SU-DHL-6 (cell line): ENCODE data around the gene CLPTM1L.

ENCODE experiments used
- H2AFZ ChIP-seq: fragments of 200-600 bp; sonication (generic); 2 replicates; pipeline ENCODE4 v1.6.1; 2014; ENCODE audit warnings: low read depth, mild to moderate bottlenecking, moderate library complexity, mixed read lengths, antibody characterized with exemption, low read length; ENCODE audit not compliant: severe bottlenecking
- H3F3A ChIP-seq: fragments of 200-600 bp; shearing (Covaris generic); 2 replicates; pipeline ENCODE4 v1.6.0; 2016; ENCODE audit warnings: antibody characterized with exemption, mild to moderate bottlenecking; ENCODE audit not compliant: insufficient read depth
- H3K27ac ChIP-seq: fragments of 200-600 bp; sonication (generic); 2 replicates; pipeline ENCODE4 v1.5.1; 2016; ENCODE audit warnings: low read depth, mild to moderate bottlenecking, low read length, moderate library complexity, mixed read lengths
- H3K27me3 ChIP-seq: fragments of 200-600 bp; sonication (generic), shearing (Covaris generic); 2 replicates; pipeline ENCODE4 v1.6.0; 2014; ENCODE audit warnings: mild to moderate bottlenecking, low read length
- H3K36me3 ChIP-seq: fragments of 200-600 bp; sonication (generic); 2 replicates; pipeline ENCODE4 v1.6.1; 2014; ENCODE audit warnings: mild to moderate bottlenecking, low read length, mixed read lengths
- H3K4me2 ChIP-seq: fragments of 300-600, 200-600 bp; shearing (Covaris generic), sonication (generic); 2 replicates; pipeline ENCODE4 v1.6.0; 2014; ENCODE audit warnings: low read length, low read depth, mild to moderate bottlenecking; ENCODE audit not compliant: poor library complexity, severe bottlenecking
- H3K4me3 ChIP-seq: fragments of 200-600 bp; sonication (generic); 2 replicates; pipeline ENCODE4 v1.5.1; 2014; ENCODE audit warnings: antibody characterized with exemption, low read length, mild to moderate bottlenecking, mixed read lengths; ENCODE audit not compliant: insufficient read depth, poor library complexity, severe bottlenecking
- H3K79me2 ChIP-seq: fragments of 200-600 bp; sonication (generic); 2 replicates; pipeline ENCODE4 v1.6.1; 2014; ENCODE audit warnings: mild to moderate bottlenecking, low read length, moderate library complexity; ENCODE audit not compliant: insufficient read depth
- H3K9ac ChIP-seq: fragments of 200-600 bp; sonication (generic); 2 replicates; pipeline ENCODE4 v1.7.0; 2014; ENCODE audit warnings: mild to moderate bottlenecking, low read length
- H3K9me2 ChIP-seq: fragments of 200-600 bp; sonication (generic); replicated peaks from 2 replicates; pipeline ENCODE4 v1.6.1; 2014; ENCODE audit warnings: low read length; ENCODE audit not compliant: insufficient read depth
- H3K9me3 ChIP-seq: fragments of 200-600 bp; sonication (generic); 2 replicates; pipeline ENCODE4 v1.6.1; 2014; ENCODE audit warnings: low read length, mixed read lengths; ENCODE audit not compliant: insufficient read depth
- H4K20me1 ChIP-seq: fragments of 200-600 bp; sonication (generic); 2 replicates; pipeline ENCODE4 v1.6.1; 2014; ENCODE audit warnings: low read depth, mild to moderate bottlenecking, antibody characterized with exemption, low read length, moderate library complexity, mixed read lengths
- CTCF ChIP-seq: fragments of 200-600 bp; sonication (generic); IDR thresholded peaks from one replicate; pipeline ENCODE4 v1.5.1; 2017; ENCODE audit warnings: antibody characterized with exemption, mild to moderate bottlenecking, low read length, moderate library complexity; ENCODE audit not compliant: insufficient read depth, poor library complexity, severe bottlenecking
- EZH2phosphoT487 ChIP-seq: fragments of 200-600 bp; sonication (generic), shearing (Covaris generic); conservative IDR thresholded peaks from 2 replicates; pipeline ENCODE4 v1.6.1; 2018; ENCODE audit warnings: mild to moderate bottlenecking, antibody characterized with exemption, low read length, moderate library complexity, mixed read lengths

CLPTM1L gene

GRCh38 chr5:1302258-1302657 lies 42.6 kb downstream of the CLPTM1L start:
- Histone ChIP-seq H2AFZ (no peak overlapping the region), H3K79me2 (no peaks in the 10 kb centered on the region), H3F3A (peaks cover 15% of the 10 kb centered on the region), H3K4me3 (no peak overlapping the region), H3K27me3 (no peaks in the 10 kb centered on the region), H3K9me2 (no peaks in the 10 kb centered on the region), H3K9ac (no peak overlapping the region), H3K9me3 (no peaks in the 10 kb centered on the region), H3K27ac (no peak overlapping the region), H3K36me3 (peaks cover 6% of the 10 kb centered on the region; the same call in 1 of the 2 replicates), H4K20me1 (no peaks in the 10 kb centered on the region), H3K4me2 (no peak overlapping the region)
- TF ChIP-seq CTCF, result no peak
- TF ChIP-seq EZH2phosphoT487, result no peak

GRCh38 chr5:1300581-1301083 lies 44.3 kb downstream of the CLPTM1L start:
- TF ChIP-seq EZH2phosphoT487 (no peak), CTCF (no peak)
- Histone ChIP-seq H4K20me1 (no peaks in the 10 kb centered on the region), H3K36me3 (peaks cover 12% of the 10 kb centered on the region; the same call in 1 of the 2 replicates), H3K4me2 (no peak overlapping the region), H3K4me3 (no peak overlapping the region), H3K9me2 (no peaks in the 10 kb centered on the region), H3K27me3 (no peaks in the 10 kb centered on the region), H3K79me2 (no peaks in the 10 kb centered on the region), H3K27ac (no peak overlapping the region), H2AFZ (no peak overlapping the region), H3F3A (peaks cover 19% of the 10 kb centered on the region), H3K9me3 (no peaks in the 10 kb centered on the region), H3K9ac (no peak overlapping the region)

GRCh38 chr5:1299961-1300360 lies 44.9 kb downstream of the CLPTM1L start:
- H3K4me2 ChIP-seq, result no peak overlapping the region

More at GRCh38 chr5:1299961-1300360, 44.9 kb downstream of the CLPTM1L start:
- peaks cover 12% of the 10 kb centered on the region; the same call in 1 of the 2 replicates for H3K36me3 ChIP-seq
- peaks cover 19% of the 10 kb centered on the region for H3F3A ChIP-seq
- H3K27ac ChIP-seq, result no peak overlapping the region
- no peaks in the 10 kb centered on the region for H3K9me3 ChIP-seq
- H3K27me3 ChIP-seq, result no peaks in the 10 kb centered on the region
- no peaks in the 10 kb centered on the region for H3K9me2 ChIP-seq
- H4K20me1 ChIP-seq, result no peaks in the 10 kb centered on the region
- H3K4me3 ChIP-seq, result no peak overlapping the region
- H2AFZ ChIP-seq, result no peak overlapping the region
- no peaks in the 10 kb centered on the region for H3K79me2 ChIP-seq
- TF ChIP-seq EZH2phosphoT487 (no peak), CTCF (no peak)
- H3K9ac ChIP-seq, result no peak overlapping the region
